ENCODE results near the gene NSA2.

DNA sequence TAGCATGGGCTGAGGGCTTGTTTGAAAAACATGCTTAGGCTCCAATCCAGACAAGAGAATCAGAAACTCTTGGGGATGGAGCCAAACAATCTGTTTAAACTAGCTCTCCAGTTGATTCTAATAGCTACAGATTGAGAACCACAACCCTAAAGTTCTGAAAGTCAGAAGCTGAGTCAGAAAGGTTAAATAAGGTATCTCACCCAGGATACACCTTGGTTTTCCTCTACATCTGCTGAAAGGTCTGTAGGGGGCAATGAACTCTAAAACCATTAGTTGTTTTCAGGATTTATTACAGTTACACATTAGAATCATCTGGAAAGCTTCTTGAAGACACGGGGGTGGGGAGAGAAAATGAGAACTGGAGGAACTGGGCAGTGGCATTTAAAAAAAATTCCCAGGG lies 5.8 kb upstream of the NSA2 start:
- TF ChIP-seq, protein P1, sequence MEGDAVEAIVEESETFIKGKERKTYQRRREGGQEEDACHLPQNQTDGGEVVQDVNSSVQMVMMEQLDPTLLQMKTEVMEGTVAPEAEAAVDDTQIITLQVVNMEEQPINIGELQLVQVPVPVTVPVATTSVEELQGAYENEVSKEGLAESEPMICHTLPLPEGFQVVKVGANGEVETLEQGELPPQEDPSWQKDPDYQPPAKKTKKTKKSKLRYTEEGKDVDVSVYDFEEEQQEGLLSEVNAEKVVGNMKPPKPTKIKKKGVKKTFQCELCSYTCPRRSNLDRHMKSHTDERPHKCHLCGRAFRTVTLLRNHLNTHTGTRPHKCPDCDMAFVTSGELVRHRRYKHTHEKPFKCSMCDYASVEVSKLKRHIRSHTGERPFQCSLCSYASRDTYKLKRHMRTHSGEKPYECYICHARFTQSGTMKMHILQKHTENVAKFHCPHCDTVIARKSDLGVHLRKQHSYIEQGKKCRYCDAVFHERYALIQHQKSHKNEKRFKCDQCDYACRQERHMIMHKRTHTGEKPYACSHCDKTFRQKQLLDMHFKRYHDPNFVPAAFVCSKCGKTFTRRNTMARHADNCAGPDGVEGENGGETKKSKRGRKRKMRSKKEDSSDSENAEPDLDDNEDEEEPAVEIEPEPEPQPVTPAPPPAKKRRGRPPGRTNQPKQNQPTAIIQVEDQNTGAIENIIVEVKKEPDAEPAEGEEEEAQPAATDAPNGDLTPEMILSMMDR (conservative IDR thresholded peaks at IDR 0.05 in 1 of 2, IDR thresholded peaks at IDR 0.05 in 1 of 2; ENCODE audit: extremely low read depth in 1 of 2, insufficient read depth in 1 of 2, low read depth in 1 of 2, low read length in 2 of 2) = no peak
- TF ChIP-seq EZH2 (IDR thresholded peaks at IDR 0.05; ENCODE audit: borderline replicate concordance, low read length) = no peak
